SW 1271 (cell line): ENCODE results near the gene SCN4B.

ENCODE experiments used
- DNase-seq, 2 experiments: peaks; one replicate each; lab custom pipeline; 2025; lab: John Stamatoyannopoulos, UW

Gene SCN4B

GRCh38 chr11:118174006-118174567 lies 21.5 kb upstream of the SCN4B start:
- DNase-seq = no peak

DNA sequence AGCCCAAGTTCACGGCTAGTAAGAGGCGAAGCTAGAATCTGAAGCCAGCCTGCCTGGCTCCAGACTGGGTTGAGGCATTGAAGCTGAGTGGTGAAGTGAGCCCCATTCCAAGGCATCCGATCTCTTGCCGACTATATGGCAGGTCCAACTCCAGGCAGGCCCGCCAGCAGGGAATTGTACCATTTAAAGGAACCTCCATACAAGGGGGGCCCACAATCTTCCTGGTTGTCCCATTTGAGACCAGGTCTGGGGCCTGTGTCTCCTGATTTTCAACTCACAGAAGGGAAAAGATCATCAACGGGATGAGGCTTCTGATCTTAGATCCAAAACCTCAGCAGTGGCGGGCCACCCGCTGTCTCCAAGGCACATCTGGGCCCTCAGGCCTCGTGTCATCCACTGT lies 19.7 kb upstream of the SCN4B start:
- DNase-seq = no peak

DNA sequence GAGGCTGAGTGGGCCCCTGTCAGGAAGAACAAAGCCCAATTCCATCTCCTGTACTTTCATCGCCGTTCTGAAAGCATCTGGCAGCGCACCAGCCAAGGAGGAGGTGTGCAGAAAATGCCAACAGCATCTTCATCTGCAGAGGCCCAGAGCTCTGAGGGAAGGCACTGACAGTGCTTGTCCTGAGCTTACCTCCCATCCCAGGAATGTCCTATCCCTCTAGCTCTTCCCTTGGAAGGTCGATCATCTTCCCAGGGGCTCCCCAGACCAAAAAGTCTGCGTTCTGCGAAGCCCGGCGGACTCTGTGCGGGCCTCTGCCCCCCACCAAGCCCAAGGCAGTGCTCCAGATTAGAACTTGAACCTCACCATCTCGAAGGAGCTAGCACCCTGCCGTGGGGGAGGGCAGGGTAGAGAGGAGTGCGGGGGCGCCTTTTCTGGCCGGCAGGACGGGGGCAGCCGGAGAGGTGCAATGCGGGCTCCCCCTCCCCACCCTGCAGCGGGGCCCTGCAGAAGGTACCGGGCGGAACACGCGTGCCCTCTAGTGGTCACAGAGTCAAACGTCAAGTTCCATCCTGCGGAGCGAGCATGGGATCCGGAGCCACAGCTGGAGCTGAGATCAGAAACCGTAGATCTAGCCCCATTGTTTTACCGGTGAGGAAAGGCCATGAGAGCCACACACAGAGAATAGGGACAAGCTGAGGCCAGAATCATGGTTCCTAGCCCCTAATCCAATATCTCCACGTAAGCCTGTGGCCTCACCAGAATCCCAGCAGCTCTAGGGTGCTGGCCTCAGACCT lies 18.8 kb upstream of the SCN4B start:
- peak in 1 of 2 experiments; percentile 11 for DNase-seq

DNA sequence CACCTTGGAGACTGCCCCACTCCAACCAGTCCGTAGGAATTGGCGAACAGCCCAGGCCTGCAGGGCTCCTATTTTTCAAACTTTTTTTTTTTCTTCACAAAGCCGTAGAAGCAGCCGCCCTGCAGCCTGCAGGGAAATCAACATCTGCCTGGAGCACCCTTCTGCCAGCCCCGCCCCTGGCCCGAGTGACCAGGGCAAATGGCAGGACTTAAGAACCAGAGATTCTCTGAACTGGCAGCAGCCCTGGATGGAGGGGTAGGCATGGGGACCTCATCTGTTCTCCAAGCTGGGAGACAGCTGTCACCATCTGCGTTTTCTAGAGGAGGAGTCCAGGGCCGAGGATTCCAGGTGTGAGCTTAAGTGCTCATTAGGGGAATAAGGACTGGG lies 18.3 kb upstream of the SCN4B start:
- no peak for DNase-seq

GRCh38 chr11:118170231-118170630 lies 17.6 kb upstream of the SCN4B start:
- DNase-seq = no peak

- DNase-seq = no peak
Observed at GRCh38 chr11:118169300-118170140, 16.9 kb upstream of the SCN4B start.

- DNase-seq = no peak
Observed at GRCh38 chr11:118168751-118169150, 16.1 kb upstream of the SCN4B start.

GRCh38 chr11:118168316-118168715 lies 15.7 kb upstream of the SCN4B start:
- no peak for DNase-seq

- no peak for DNase-seq
Observed at GRCh38 chr11:118167906-118168305, 15.3 kb upstream of the SCN4B start.

DNA sequence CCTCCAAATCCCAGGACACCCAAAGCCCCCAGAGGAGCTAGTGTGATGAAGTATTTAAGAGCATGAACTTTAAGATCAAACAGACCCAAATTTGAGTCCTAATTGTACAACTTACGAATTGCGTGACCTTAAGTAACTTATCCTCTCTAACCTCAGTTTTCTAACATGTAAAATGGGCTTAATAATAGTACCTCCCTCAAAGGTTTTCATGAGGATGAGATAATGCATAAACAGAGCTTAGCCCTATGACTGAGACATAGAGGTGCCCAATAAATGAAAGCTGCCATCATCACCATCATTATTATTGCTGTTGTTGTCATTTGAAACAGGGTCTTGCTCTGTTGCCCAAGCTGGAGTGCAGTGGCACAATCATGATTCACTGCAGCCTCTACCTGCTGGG lies 14.6 kb upstream of the SCN4B start:
- DNase-seq = no peak

DNA sequence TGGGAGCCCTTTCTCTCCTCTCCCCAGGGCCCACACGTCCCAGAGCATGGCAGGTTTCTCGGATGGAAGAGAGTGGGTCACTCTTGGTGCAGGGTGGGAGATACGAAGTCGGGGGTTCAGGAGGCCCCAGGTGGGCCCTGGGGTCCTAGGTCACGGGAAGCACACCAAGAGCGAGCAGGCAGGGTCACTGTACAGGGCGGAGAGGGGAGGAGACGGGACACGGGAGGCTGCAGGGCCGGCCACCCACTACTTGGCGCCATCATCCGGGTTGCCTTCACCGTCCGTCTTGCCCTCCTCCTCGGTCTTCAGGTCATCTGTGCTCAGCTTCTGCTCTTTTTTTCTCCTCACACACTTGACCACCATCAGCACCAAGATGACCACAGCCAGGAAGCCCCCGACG lies 14.0 kb upstream of the SCN4B start:
- no peak for DNase-seq

GRCh38 chr11:118164885-118165284 lies 12.3 kb upstream of the SCN4B start:
- DNase-seq = no peak

DNA sequence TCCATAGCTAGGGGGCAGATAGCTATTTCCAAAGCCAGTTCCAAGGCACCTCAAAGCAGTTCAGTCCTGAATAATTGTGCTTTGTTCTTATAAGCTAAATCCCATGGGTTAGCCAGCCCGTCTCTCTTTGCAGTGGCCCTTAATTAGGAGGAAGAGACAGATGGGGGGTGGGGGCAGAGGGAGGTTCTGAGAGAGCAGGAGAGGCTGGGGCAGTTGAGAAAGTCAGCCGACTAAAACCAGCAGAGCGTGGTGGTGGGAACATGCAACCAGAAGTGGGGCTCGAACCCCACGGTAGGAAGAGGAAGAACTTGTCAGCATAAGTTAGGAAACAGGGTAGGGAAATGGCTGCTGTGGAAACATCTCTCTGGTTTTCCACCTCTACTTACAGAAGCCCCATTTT lies 10.9 kb upstream of the SCN4B start:
- no peak for DNase-seq

DNA sequence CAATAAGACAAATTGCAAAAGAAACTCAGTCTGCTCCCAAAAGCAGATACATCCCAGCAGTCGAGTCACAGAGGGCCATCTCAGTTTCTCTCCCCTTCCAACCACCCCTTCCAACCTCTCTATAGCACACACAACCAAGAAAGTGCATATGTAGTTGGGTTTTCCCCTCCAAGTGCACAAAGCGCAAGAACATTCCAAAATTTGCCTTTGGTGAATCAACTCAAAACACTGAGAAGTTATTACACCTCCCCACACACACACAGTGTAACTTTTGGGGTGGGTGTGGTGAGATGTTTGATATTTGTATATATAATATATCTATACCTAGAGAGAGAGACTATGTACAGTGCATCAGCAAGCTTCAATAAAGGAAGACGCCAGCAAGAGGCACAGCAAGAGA lies 10.2 kb upstream of the SCN4B start:
- no peak for DNase-seq

GRCh38 chr11:118161786-118162185 lies 9.2 kb upstream of the SCN4B start:
- DNase-seq = no peak

DNA sequence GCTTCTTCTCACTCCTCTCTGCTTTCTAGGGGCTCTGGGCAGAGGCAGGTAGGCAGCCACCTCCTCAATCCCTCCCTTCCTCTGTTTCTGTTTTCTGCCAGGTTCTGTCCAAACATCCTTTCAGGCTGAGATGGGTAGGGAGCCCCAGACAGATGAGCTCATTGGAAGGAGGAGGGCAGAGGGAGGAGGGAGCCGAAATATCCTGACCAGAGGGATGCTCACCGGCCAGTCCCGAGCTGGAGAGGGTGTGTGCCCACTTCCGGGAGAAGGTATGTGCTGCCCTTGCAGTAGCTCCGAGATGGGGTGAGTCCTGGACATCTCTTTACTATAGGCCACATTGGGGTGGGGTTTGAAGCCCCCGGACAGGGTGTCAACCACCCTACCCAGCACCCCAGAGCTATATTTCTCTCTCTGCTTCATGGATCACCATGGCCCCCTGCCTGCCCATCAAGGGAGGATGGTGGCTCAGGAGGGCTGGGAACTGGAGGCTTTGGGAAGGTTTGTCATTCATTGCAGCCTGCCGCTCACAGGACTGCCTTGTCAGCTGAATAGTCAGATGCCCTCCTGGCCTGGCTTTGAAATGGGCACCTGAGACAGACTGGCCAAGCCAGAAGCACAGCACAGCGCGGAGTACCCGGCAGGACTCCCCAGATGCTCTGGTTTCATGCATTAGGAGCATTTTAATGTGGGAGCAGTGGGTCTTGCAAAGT lies 4.7 kb upstream of the SCN4B start:
- DNase-seq = no peak

GRCh38 chr11:118156531-118157185 lies 4.0 kb upstream of the SCN4B start:
- DNase-seq = no peak

GRCh38 chr11:118155776-118156530 lies 3.3 kb upstream of the SCN4B start:
- no peak for DNase-seq

DNA sequence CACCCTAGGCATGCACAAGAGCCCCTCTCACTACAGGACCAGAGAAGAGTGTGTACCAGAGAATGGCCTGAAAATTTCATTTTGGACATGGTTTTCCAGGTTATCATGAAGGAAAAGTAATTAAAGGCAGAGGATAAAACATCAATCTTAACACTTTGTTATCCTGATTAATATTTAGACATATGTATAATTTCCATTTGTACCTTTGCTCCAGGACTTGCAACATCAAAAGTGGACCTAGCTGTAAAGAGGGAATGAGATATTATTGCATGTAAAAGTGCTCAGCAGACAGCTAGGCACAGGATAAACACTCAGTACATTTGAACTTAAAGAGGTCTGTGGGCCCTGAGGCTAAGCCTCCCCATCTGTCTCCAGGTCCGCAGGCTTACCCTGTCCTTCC lies 2.0 kb upstream of the SCN4B start:
- DNase-seq = no peak

DNA sequence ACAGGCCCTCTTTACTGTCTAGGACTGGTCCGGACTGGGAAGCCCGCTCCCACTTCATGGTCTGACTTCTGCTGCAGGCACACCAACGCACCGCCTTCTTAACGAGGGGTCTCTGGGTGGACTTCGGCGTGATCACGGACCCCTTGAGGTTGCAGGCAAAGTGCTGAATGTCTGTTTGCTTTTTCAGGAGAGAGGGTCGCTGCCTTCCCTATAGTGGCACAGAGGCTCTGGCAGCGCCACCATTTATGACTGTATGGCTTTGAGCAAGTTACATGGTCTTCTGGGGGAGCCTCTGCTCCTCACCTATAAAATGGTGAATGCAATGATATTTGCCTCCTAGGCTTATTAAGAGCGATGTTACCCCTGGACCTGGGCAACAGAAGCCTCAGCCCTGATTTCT lies 1.4 kb upstream of the SCN4B start:
- DNase-seq = no peak

- no peak for DNase-seq
Observed at GRCh38 chr11:118153516-118153915, 893 bp upstream of the SCN4B start.
